HG03039 (cell line): ENCODE results near the gene GTPBP6.
"Not testable (repeated sequence)": the region's sequence is repeated elsewhere in the genome, so short reads cannot be mapped to it uniquely, and the experiment has no call there.

Experiments used
- ATAC-seq: cut with Tn5 transposase; IDR thresholded peaks from one replicate; pipeline ENCODE4 v1.9.1; 2021; ENCODE audit warnings: mild to moderate bottlenecking, moderate library complexity; ENCODE audit not compliant: unreplicated experiment

The GTPBP6 gene

DNA sequence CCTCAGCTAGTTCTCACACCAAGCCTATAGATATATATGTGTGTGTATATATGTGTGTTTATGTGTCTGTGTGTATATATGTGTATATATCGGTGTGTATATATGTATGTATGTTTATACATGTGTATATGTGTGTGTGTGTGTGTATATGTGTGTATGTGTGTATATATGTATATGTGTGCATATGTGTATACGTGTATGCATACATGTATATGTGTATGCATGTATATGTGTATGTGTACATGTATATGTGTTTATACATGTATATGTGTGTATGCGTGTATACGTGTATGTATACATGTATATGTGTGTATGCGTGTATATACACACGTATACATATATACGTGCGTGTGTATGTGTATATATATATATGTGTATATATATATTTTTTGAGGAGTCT is 18.3 kb downstream of the GTPBP6 start:
- no peak for ATAC-seq

- ATAC-seq = no peak
These were observed 19.6 kb downstream of the GTPBP6 start for GRCh38 chrX:298993-299392.

GRCh38 chrX:295136-295535 is 23.5 kb downstream of the GTPBP6 start:
- no peak for ATAC-seq

- ATAC-seq = no peak
These were observed 25.4 kb downstream of the GTPBP6 start for GRCh38 chrX:292900-293897.

DNA sequence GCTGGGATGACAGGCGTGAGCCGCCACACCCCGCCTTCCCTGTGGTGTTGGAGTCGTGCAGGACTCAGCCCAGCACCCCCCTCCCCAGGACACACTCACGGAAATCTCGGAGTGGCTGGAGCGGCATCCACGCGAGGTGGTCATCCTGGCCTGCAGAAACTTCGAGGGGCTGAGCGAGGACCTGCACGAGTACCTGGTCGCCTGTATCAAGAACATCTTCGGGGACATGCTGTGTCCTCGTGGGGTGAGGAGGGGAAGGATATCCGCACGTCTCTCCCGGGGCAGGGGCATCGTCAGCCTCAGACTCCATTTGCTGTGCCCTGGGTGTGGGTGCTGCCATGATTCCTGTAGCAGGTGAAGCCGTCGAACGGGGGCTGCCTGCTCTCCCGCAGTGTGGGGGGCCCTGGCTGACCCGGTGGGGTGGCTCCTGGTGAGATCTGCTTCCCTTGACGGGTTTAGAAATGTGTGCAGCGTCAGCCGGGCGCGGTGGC is 27.1 kb downstream of the GTPBP6 start:
- ATAC-seq = no peak

GRCh38 chrX:290476-291166 is 28.0 kb downstream of the GTPBP6 start:
- no peak for ATAC-seq

DNA sequence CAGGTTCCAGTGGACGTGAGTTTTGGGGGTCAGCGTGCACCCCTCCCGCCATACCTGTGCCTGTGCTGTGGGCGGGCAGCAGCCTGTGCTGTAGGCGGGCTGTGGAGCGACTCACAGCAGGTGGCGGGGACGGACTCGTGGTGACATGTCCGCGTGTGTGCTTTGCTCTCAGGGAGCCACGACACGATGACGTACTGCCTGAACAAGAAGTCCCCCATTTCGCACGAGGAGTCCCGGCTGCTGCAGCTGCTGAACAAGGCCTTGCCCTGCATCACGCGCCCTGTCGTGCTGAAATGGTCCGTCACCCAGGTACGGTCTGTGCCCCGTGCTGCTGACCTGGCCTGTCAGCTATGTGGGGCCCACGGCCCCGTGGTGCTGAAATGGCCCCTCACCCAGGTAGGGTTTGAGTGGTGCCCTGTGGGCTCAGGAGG is 30.0 kb downstream of the GTPBP6 start:
- ATAC-seq = no peak

DNA sequence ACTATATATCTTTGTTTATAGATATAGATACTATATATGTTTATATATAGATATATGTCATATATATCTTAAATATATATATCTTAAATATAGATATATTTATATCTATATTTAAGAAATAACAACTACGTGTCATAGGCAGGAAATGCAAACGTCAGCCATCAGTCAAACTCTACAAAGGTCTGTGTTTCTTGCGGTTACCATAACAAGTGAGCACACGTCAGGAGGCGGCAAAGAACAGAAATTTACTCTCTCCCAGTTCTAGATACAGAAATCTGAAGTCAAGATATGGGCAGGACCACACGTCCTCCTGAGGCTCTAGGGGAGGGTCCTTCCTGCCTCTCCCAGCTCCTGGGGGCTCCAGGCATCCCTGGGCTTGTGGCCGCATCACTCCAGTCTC is 30.9 kb downstream of the GTPBP6 start:
- ATAC-seq = no peak

- ATAC-seq = no peak
These were observed 33.4 kb downstream of the GTPBP6 start for GRCh38 chrX:285076-285677.

DNA sequence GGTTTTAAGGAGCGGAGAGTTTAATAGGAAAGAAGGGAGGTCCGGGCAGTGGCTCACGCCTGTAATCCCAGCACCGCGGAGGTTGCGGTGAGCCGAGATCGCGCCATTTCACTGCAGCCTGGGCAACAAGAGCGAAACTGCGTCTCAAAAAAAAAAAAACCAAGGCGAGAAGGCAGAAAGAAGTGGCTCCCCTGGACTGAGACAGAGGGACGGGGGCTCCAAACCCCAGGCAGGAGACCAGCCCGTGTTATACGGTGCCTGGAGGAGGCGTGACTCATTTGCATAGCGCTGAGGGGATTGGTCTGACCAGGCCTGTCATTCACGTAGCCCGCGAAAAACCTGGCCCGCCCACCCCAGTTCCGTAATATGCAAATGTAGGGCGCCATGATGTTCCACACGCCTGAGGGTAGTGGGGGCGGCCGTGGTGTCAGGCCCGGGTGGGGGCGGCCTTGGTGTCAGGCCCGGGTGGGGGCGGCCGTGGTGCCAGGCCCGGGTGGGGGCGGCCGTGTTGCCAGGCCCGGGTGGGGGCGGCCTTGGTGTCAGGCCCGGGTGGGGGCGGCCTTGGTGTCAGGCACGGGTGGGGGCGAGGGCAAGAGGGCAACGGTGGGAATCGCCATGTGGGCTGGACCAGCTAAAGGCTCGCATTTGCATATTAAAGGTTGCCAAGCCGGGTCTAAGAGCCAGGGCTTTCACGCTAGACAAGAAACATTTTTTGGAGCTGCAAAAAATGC is 35.3 kb downstream of the GTPBP6 start:
- ATAC-seq = peak; percentile 99

DNA sequence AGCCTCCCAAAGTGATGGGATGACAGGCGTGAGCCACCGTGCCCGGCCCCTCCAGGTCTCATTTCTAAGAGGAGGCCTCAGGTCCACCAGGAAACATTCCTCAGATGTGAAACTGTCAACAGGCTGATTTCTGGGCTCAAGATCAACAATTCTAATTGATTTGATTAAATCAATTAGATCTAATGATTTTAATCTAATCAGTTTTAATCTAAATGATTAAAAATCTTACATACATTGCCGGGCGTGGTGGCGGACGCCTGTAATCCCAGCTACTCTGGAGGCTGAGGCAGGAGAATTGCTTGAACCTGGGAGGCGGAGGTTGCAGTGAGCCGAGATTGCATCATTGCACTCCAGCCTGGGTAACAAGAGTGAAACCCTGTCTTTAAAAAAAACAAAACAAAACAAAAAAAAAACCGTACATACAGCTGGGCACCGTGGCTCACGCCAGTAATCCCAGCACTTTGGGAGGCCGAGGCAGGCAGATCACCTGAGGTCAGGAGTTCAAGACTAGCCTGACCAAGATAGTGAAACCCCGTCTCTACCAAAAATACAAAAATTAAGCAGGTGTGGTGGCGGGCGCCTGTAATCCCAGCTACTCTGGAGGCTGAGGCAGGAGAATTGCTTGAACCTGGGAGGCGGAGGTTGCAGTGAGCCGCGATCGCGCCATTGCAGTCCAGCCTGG is 36.5 kb downstream of the GTPBP6 start:
- not testable (repeated sequence) for ATAC-seq

GRCh38 chrX:281166-281999 is 37.2 kb downstream of the GTPBP6 start, which contains the start of gene PLCXD1:
PLCXD1 (plus strand) TSS chrX:281381; CDS start chrX:284188, 2,807 bp downstream.
- ATAC-seq = no peak

DNA sequence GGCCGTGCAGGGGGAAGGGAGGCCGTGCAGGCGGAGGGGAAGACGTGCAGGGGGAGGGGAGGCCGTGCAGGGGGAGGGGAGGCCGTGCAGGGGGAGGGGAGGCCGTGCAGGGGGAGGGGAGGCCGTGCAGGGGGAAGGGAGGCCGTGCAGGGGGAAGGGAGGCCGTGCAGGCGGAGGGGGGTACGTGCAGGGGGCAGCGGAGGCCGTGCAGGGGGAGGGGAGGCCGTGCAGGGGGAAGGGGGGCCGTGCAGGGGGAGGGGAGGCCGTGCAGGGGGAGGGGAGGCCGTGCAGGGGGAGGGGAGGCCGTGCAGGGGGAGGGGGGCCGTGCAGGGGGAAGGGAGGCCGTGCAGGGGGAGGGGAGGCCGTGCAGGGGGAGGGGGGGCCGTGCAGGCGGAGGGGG is 37.9 kb downstream of the GTPBP6 start:
- not testable (repeated sequence) for ATAC-seq

DNA sequence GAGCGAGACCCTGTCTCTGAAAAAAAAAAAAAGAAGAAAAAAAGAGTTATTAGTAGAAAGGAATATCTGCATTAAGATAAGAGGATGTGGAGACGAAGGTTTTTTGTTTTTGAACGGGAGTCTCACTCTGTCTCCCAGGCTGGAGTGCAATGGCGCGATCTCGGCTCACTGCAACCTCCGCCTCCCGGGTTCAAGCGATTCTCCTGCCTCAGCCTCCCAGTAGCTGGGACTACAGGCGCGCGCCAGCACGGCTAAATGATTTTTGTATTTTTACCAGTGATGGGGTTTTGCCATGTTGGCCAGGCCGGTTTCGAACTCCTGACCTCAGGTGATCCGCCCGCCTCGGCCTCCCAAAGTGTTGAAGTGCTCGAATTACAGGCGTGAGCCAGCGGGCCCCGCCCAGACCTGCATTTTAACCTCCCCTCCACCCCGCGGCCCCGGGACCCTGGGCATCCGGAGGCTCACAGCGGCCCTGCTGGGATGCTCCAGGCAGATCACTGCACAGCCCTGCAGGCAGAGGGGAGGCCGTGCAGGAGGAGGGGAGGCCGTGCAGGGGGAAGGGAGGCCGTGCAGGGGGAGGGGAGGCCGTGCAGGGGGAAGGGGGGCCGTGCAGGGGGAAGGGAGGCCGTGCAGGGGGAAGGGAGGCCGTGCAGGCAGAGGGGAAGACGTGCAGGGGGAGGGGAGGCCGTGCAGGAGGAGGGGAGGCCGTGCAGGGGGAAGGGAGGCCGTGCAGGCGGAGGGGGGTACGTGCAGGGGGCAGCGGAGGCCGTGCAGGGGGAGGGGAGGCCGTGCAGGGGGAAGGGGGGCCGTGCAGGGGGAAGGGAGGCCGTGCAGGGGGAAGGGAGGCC is 38.6 kb downstream of the GTPBP6 start:
- ATAC-seq = not testable (repeated sequence)

GRCh38 chrX:276581-277201 is 41.9 kb downstream of the GTPBP6 start:
- ATAC-seq = peak; percentile 29

- peak; percentile 76 for ATAC-seq
These were observed 42.5 kb downstream of the GTPBP6 start for GRCh38 chrX:275967-276580.

- ATAC-seq = no peak
These were observed 43.1 kb downstream of the GTPBP6 start for GRCh38 chrX:275476-275966.
